HCT116 (cell line): Measurements from ENCODE around the gene LTC4S. TPM values are rescaled to one million over a fixed set of nuclear protein-coding genes. Genes with fewer than 3 reads are reported as not detected.

Source experiments
- ATAC-seq: fragments of 200-7000 bp; cut with Tn5 transposase; 2 replicates; pipeline ENCODE4 v1.9.1; 2020; ENCODE audit warnings: mild to moderate bottlenecking, moderate library complexity
- BruUV-seq: library from RNA; stranded (reverse); fragments of 400-500 nt; replicated peaks from 2 replicates; lab custom pipeline; 2021; lab: Mats Ljungman, UMichigan
- CTCF ChIA-PET: fragments of 300-600 bp; sonication (Branson Sonifier 250); formaldehyde crosslinking; loops from one replicate; lab custom pipeline; 2021; ENCODE audit warnings: antibody characterized with exemption; lab: Charles Lee
- POLR2A ChIA-PET: fragments of 300-600, 350-600 bp; sonication (Branson Sonifier 250); formaldehyde crosslinking; loops from one replicate; lab custom pipeline; 2021; ENCODE audit warnings: antibody characterized with exemption; lab: Charles Lee
- RAD21 ChIA-PET, 2 experiments: fragments of 300-600 bp; sonication (Branson Sonifier 250); formaldehyde crosslinking; loops; one replicate each; lab custom pipeline; 2023; ENCODE audit warnings: low total read pairs in 2 of 2; ENCODE audit not compliant: uncharacterized antibody in 2 of 2, unreplicated experiment in 2 of 2, low non-redundant PET in 1 of 2; lab: Charles Lee
- DNase-seq: peaks from one replicate; pipeline ENCODE4 v3.0.0-alpha.2; 2010; ENCODE audit warnings: low read depth, low spot score
- H2AFZ ChIP-seq: fragments of 200-600 bp; shearing (Covaris generic), sonication (generic); 2 replicates; pipeline ENCODE4 v1.6.1; 2017; ENCODE audit warnings: low read depth, mixed run types, mixed read lengths, antibody characterized with exemption, low read length; ENCODE audit not compliant: poor library complexity, severe bottlenecking
- H3K27ac ChIP-seq: 2 replicates; pipeline ENCODE4 v1.5.1; 2012; ENCODE audit warnings: low read depth, low read length
- H3K27me3 ChIP-seq: fragments of 200-600 bp; sonication (generic); 2 replicates; pipeline ENCODE4 v1.6.1; 2016; ENCODE audit warnings: mixed run types, low read length, mixed read lengths; ENCODE audit not compliant: insufficient read depth
- H3K36me3 ChIP-seq, 2 experiments: fragments of 200-500 bp in 1 of 2; fragments of 200-600 bp in 1 of 2; sonication (Bioruptor generic) in 1 of 2; sonication (generic) in 1 of 2; 2 replicates each; pipeline versions ENCODE4 v1.5.1 to v1.6.1; 2014 to 2016; ENCODE audit warnings: low read length in 2 of 2, inconsistent platforms in 1 of 2, mixed read lengths in 1 of 2, mixed run types in 1 of 2; ENCODE audit not compliant: insufficient read depth in 2 of 2, control insufficient read depth in 1 of 2
- H3K4me1 ChIP-seq, 2 experiments: fragments of 200-600 bp in 1 of 2; sonication (generic) in 1 of 2; 2 replicates each; pipeline versions ENCODE4 v1.5.1 to v1.6.1; 2012 to 2017; ENCODE audit warnings: low read length in 2 of 2, inconsistent platforms in 1 of 2, mild to moderate bottlenecking in 1 of 2, mixed read lengths in 1 of 2, mixed run types in 1 of 2, moderate library complexity in 1 of 2; ENCODE audit not compliant: insufficient read depth in 2 of 2, control insufficient read depth in 1 of 2
- H3K4me2 ChIP-seq: fragments of 200-600 bp; sonication (generic); 2 replicates; pipeline ENCODE4 v1.6.1; 2017; ENCODE audit warnings: mixed run types, low read length, mixed read lengths
- H3K4me3 ChIP-seq, 2 experiments: fragments of 200-600 bp in 1 of 2; sonication (generic) in 1 of 2; replicated peaks in 1 of 2; 2 replicates each; pipeline ENCODE4 v1.5.1; 2011 to 2016; ENCODE audit warnings: low read length in 2 of 2, control low read depth in 1 of 2, low read depth in 1 of 2, mild to moderate bottlenecking in 1 of 2, mixed read lengths in 1 of 2, mixed run types in 1 of 2
- H3K79me2 ChIP-seq: fragments of 200-600 bp; sonication (generic); 2 replicates; pipeline ENCODE4 v1.6.1; 2017; ENCODE audit warnings: mild to moderate bottlenecking, mixed run types, low read length, moderate library complexity, mixed read lengths; ENCODE audit not compliant: insufficient read depth
- H3K9ac ChIP-seq: fragments of 200-600 bp; sonication (generic); 2 replicates; pipeline ENCODE4 v1.6.1; 2016; ENCODE audit warnings: low read length, mixed read lengths
- H3K9me2 ChIP-seq: fragments of 200-600 bp; sonication (generic), shearing (Covaris generic); 2 replicates; pipeline ENCODE4 v1.6.1; 2017; ENCODE audit warnings: mixed run types, mild to moderate bottlenecking, moderate library complexity; ENCODE audit not compliant: insufficient read depth
- H3K9me3 ChIP-seq, 2 experiments: fragments of 200-500 bp in 1 of 2; fragments of 200-600 bp in 1 of 2; sonication (Bioruptor generic) in 1 of 2; sonication (generic) in 1 of 2; 2 replicates each; pipeline ENCODE4 v1.6.1; 2014 to 2017; ENCODE audit warnings: low read length in 2 of 2, mixed read lengths in 2 of 2, inconsistent platforms in 1 of 2, low read depth in 1 of 2, mild to moderate bottlenecking in 1 of 2, mixed run types in 1 of 2, moderate library complexity in 1 of 2; ENCODE audit not compliant: control insufficient read depth in 1 of 2, insufficient read depth in 1 of 2
- H4K20me1 ChIP-seq: fragments of 200-600 bp; sonication (generic), shearing (Covaris generic); 2 replicates; pipeline ENCODE4 v1.6.1; 2017; ENCODE audit warnings: mixed run types, mild to moderate bottlenecking, moderate library complexity; ENCODE audit not compliant: insufficient read depth
- CEBPB ChIP-seq: IDR thresholded peaks from 2 replicates; pipeline ENCODE4 v1.6.1; 2012; ENCODE audit warnings: low read depth
- POLR2A ChIP-seq: IDR thresholded peaks from 2 replicates; pipeline ENCODE4 v1.7.0; 2011; ENCODE audit warnings: borderline replicate concordance; ENCODE audit not compliant: insufficient read depth, insufficient read length; ENCODE audit errors: extremely low read depth
- POLR2AphosphoS5 ChIP-seq: IDR thresholded peaks from 2 replicates; pipeline ENCODE4 v1.6.1; 2011; ENCODE audit warnings: mild to moderate bottlenecking, low read depth, low read length, moderate library complexity
- SIN3A ChIP-seq: IDR thresholded peaks from 2 replicates; pipeline ENCODE4 v1.6.1; 2012; ENCODE audit warnings: low read depth
- TCF7L2 ChIP-seq: IDR thresholded peaks from 2 replicates; pipeline ENCODE4 v1.7.0; 2011; ENCODE audit warnings: borderline replicate concordance, inconsistent platforms; ENCODE audit not compliant: insufficient read depth, insufficient read length; ENCODE audit errors: extremely low read depth
- YY1 ChIP-seq: IDR thresholded peaks from 2 replicates; pipeline ENCODE4 v1.6.1; 2011; ENCODE audit warnings: low read length, low read depth, moderate library complexity, mild to moderate bottlenecking; ENCODE audit not compliant: insufficient replicate concordance; ENCODE audit errors: extremely low read depth
- intact Hi-C: fragments of 100-400 bp; cut with micrococcal nuclease; formaldehyde crosslinking; loops from 2 replicates; pipeline ENCODE4 v1.10.0; 2022
- total RNA-seq: library from RNA; stranded (reverse); gene quantifications from one replicate; pipeline ENCODE4 v1.2.1, GENCODE V29; 2021; ENCODE audit not compliant: unreplicated experiment
- TF ChIP-seq, protein P1 (sequence below): IDR thresholded peaks from 2 replicates; pipeline ENCODE4 v1.6.1; 2011; ENCODE audit warnings: mild to moderate bottlenecking, low read length, moderate library complexity; ENCODE audit not compliant: insufficient replicate concordance; ENCODE audit errors: extremely low read depth
- TF ChIP-seq, protein P2 (sequence below): IDR thresholded peaks from 2 replicates; pipeline ENCODE4 v1.6.1; 2012; ENCODE audit warnings: low read depth

Gene LTC4S
- total RNA-seq, 1 experiment from 2014 or later, result 5.0 TPM

DNA sequence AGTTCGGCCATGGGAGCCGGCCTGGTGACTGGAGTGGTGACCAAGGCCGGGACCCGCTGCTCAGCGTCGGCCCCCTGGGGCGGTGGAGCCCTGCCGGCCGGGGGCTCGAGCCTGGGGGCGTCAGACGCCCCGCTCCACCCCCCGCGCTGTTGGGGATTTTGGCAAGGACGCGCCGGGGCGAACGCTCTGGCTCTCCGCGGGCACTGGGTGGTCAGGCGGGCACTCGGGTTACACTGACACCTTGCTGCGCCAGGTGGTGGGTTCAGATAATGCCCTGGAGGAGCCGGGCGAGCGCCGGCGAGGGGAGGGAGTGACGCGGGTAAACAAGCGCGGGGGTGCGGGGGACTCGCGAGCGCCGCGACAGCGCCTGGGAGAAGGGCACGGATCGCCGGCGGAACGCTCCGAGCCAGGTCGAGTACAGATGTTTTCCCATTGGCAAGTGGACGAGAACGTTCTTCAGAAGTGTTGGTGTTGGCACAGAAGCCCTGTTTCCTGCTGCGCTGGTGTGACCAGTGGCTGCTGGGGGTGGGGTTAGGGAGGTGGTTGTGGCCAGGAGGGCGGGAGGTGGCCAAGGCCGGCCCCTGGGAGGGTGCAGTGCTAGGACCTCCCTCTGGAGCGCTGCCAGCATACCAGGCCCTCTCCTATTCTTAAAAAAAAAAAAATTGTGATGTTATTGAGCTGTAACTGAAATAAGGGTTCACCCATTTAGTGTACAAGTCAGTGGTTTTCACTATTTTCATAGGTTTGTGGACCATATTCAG, 27.7 kb downstream of the LTC4S start:
- peaks cover 30 to 47% of the 10 kb centered on the region in 2 experiments; a peak in 3 of 4 replicates for H3K36me3 ChIP-seq
- H3K4me2 ChIP-seq, result peak overlapping the region; percentile 94
- ChIA-PET POLR2A (interaction anchor here (0.8 to 2.5 kb wide), 6 partner anchors 11 to 198 kb away, joined by 3 to 9 read pairs (median 4); partner anchors contain the start of genes HNRNPH1 and MAML1), RAD21 (no interaction called here), CTCF (interaction anchor here (2.2 kb wide), 1 partner anchor 19 kb away, joined by 8 read pairs; no protein-coding TSS in a partner anchor)
- no peaks in the 10 kb centered on the region for H3K9me2 ChIP-seq
- peak; percentile 81 for DNase-seq
- H3K27me3 ChIP-seq, result no peaks in the 10 kb centered on the region
- intact Hi-C loops, result loop anchor here (2.0 kb wide), 2 partner anchors 15 to 37 kb away; partner anchors contain the start of genes MGAT4B and MRNIP
- H4K20me1 ChIP-seq, result peaks cover 12% of the 10 kb centered on the region; the same call in 1 of the 2 replicates
- peak overlapping the region; percentile 76 to 87 for H3K4me3 ChIP-seq
- H2AFZ ChIP-seq, result no peak overlapping the region
- BruUV-seq, result no TSS peak
- TF ChIP-seq POLR2A (peak; percentile 65), CEBPB (no peak), POLR2AphosphoS5 (peak; percentile 90)
- TF ChIP-seq, protein P1, sequence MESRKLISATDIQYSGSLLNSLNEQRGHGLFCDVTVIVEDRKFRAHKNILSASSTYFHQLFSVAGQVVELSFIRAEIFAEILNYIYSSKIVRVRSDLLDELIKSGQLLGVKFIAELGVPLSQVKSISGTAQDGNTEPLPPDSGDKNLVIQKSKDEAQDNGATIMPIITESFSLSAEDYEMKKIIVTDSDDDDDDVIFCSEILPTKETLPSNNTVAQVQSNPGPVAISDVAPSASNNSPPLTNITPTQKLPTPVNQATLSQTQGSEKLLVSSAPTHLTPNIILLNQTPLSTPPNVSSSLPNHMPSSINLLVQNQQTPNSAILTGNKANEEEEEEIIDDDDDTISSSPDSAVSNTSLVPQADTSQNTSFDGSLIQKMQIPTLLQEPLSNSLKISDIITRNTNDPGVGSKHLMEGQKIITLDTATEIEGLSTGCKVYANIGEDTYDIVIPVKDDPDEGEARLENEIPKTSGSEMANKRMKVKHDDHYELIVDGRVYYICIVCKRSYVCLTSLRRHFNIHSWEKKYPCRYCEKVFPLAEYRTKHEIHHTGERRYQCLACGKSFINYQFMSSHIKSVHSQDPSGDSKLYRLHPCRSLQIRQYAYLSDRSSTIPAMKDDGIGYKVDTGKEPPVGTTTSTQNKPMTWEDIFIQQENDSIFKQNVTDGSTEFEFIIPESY, result peak; percentile 39
- peak overlapping the region; percentile 99 for H3K27ac ChIP-seq
- peaks cover 52% of the 10 kb centered on the region for H3K79me2 ChIP-seq
- H3K9me3 ChIP-seq, result no peaks in the 10 kb centered on the region
- peak; percentile 71 for ATAC-seq
- peak overlapping the region; percentile 97 for H3K9ac ChIP-seq
- peaks cover 35 to 57% of the 10 kb centered on the region in 2 experiments for H3K4me1 ChIP-seq

DNA sequence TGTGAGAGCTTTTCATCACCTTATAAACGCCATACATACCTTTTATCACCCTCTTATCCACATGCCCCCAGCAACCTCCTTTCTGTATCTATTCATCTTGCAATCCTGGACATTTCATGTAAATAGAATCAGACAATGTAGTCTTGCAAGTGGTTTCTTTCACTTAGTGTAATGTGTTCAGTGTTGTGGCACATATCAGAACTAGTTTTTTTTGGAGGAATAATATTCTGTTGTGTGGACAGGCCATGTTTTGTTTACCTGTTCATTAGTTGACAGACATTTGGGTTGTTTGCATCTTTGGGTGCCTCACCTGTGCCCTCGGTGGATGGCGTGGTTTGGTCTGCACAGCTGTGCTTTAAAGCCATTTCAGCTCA, 28.3 kb downstream of the LTC4S start:
- intact Hi-C loops, result no loop called here
- Histone ChIP-seq H3K9ac (peak overlapping the region; percentile 97), H2AFZ (no peak overlapping the region), H3K36me3 (peaks cover 35 to 52% of the 10 kb centered on the region in 2 experiments; a peak in 3 of 4 replicates), H4K20me1 (peaks cover 12% of the 10 kb centered on the region; the same call in 1 of the 2 replicates), H3K79me2 (peaks cover 58% of the 10 kb centered on the region), H3K4me2 (peak overlapping the region; percentile 94), H3K27me3 (no peaks in the 10 kb centered on the region), H3K9me3 (no peaks in the 10 kb centered on the region), H3K9me2 (no peaks in the 10 kb centered on the region), H3K4me3 (peak overlapping the region; percentile 76 to 87), H3K27ac (peak overlapping the region; percentile 12), H3K4me1 (peaks cover 35 to 57% of the 10 kb centered on the region in 2 experiments)
- no peak for DNase-seq
- ChIA-PET RAD21 (no interaction called here), POLR2A (interaction anchor here (1.6 kb wide), 1 partner anchor 10 kb away, joined by 5 read pairs; no protein-coding TSS in a partner anchor), CTCF (no interaction called here)
- no peak for ATAC-seq
- BruUV-seq, result TSS peak; percentile 68
- TF ChIP-seq YY1 (no peak), TCF7L2 (no peak), SIN3A (no peak)
- TF ChIP-seq, protein P2, sequence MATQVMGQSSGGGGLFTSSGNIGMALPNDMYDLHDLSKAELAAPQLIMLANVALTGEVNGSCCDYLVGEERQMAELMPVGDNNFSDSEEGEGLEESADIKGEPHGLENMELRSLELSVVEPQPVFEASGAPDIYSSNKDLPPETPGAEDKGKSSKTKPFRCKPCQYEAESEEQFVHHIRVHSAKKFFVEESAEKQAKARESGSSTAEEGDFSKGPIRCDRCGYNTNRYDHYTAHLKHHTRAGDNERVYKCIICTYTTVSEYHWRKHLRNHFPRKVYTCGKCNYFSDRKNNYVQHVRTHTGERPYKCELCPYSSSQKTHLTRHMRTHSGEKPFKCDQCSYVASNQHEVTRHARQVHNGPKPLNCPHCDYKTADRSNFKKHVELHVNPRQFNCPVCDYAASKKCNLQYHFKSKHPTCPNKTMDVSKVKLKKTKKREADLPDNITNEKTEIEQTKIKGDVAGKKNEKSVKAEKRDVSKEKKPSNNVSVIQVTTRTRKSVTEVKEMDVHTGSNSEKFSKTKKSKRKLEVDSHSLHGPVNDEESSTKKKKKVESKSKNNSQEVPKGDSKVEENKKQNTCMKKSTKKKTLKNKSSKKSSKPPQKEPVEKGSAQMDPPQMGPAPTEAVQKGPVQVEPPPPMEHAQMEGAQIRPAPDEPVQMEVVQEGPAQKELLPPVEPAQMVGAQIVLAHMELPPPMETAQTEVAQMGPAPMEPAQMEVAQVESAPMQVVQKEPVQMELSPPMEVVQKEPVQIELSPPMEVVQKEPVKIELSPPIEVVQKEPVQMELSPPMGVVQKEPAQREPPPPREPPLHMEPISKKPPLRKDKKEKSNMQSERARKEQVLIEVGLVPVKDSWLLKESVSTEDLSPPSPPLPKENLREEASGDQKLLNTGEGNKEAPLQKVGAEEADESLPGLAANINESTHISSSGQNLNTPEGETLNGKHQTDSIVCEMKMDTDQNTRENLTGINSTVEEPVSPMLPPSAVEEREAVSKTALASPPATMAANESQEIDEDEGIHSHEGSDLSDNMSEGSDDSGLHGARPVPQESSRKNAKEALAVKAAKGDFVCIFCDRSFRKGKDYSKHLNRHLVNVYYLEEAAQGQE, result no peak
